Epithelial cell of proximal tubule (primary cell): ENCODE measurements around the gene ACLY. TPM values are rescaled to one million over a fixed set of nuclear protein-coding genes. Genes with fewer than 3 reads are reported as not detected.
"Not testable (repeated sequence)": the region's sequence is repeated elsewhere in the genome, so short reads cannot be mapped to it uniquely, and the experiment has no call there.

Experiments used
- DNase-seq: peaks from one replicate; pipeline ENCODE4 v3.0.0-alpha.2; 2011; ENCODE audit warnings: low read depth
- H3K4me3 ChIP-seq: 2 replicates; pipeline ENCODE4 v1.5.1; 2011; ENCODE audit warnings: low read depth, mild to moderate bottlenecking, low read length
- total RNA-seq: library from RNA; depleted of rRNA; stranded (reverse); fragments of >200 nt; gene quantifications from 2 replicates; pipeline ENCODE4 v1.2.3, GENCODE V29; 2015
- TF ChIP-seq, protein P1 (sequence below): conservative IDR thresholded peaks from 2 replicates; pipeline ENCODE4 v1.5.1; 2012; ENCODE audit warnings: low read depth, mild to moderate bottlenecking, low read length

ACLY gene
- total RNA-seq, 1 donor from 2014 or later = 193 TPM

GRCh38 chr17:41864498-41864835, 54.3 kb downstream of the ACLY start:
- no peak for DNase-seq
- TF ChIP-seq, protein P1, sequence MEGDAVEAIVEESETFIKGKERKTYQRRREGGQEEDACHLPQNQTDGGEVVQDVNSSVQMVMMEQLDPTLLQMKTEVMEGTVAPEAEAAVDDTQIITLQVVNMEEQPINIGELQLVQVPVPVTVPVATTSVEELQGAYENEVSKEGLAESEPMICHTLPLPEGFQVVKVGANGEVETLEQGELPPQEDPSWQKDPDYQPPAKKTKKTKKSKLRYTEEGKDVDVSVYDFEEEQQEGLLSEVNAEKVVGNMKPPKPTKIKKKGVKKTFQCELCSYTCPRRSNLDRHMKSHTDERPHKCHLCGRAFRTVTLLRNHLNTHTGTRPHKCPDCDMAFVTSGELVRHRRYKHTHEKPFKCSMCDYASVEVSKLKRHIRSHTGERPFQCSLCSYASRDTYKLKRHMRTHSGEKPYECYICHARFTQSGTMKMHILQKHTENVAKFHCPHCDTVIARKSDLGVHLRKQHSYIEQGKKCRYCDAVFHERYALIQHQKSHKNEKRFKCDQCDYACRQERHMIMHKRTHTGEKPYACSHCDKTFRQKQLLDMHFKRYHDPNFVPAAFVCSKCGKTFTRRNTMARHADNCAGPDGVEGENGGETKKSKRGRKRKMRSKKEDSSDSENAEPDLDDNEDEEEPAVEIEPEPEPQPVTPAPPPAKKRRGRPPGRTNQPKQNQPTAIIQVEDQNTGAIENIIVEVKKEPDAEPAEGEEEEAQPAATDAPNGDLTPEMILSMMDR = no peak
- H3K4me3 ChIP-seq = peak overlapping the region; percentile 93

- H3K4me3 ChIP-seq = peak overlapping the region; percentile 93
- TF ChIP-seq, protein P1 = no peak
- no peak for DNase-seq
Observed at GRCh38 chr17:41863074-41863848, 55.5 kb downstream of the ACLY start.

- TF ChIP-seq, protein P1 = no peak
- no peak overlapping the region for H3K4me3 ChIP-seq
- DNase-seq = no peak
Observed at GRCh38 chr17:41860254-41860931, 58.4 kb downstream of the ACLY start.

DNA sequence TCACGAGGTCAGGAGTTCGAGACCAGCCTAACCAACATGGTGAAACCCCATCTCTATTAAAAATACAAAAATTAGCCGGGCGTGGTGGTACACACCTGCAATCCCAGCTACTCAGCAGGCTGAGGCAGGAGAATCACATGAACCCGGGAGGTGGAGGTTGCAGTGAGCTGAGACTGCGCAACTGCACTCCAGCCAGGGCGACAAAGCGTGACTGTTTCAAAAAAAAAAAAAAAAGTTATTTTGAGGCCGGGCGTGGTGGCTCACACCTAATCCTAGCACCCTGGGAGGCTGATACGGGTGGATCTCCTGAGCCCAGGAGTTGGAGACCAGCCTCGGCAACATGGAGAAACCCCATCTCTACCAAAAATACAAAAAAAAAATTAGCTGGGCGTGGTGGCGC, 67.4 kb downstream of the ACLY start:
- H3K4me3 ChIP-seq, DNase-seq: not testable (repeated sequence)

DNA sequence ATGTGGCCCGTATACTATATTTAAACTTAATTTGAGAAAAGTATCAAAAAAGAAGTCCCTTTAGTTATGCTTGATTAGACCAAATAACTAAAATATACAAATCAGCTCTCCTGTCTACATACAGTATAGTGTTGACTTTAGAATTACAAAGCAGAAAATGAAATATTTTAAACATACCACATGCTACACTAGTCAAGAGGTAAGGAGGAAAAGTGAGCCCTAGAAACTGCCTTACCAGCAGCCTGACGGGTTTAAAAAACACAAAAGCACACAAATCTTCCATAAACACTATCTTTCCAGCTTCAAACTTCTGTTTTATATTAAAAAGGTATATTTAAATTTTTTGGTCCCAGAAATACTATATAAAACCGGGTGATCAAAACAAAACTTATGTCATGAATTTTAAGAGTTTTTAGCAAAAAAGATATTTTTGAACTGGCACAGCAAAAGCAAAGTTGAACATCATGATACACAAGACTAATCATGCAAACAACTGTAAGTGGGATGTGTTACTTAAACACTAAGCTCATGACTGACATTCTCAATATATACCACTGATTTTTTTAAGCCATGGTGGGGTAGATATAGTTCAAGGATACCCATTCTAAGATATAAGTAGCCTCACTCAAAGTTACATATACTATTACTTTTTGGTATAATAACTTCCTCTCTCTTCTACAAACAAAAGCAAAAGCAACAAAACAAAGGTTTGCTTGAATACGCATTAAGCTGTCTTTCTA, 69.3 kb downstream of the ACLY start:
- H3K4me3 ChIP-seq = no peak overlapping the region

DNA sequence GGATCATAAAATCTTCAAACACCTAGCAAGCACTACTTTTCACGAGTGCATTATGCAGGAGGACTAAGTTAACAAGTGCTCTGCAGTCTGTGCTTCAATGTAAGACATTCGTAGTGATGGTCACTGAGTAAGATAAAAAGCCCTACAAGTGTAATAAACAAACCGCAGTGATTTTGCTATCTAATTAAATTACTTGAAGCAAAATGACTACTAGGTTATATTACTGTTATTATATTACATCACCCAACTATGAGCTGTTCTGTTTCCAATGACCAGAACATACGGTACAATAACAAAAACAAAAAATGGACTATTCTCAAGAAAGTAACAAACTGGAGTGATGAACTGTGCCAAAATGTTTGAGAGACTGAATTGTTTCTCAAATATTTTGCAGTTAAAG, 70.0 kb downstream of the ACLY start:
- TF ChIP-seq, protein P1 = no peak
- DNase-seq = no peak

More for the DNA sequence above, 69.3 kb downstream of the ACLY start:
- DNase-seq = no peak
- TF ChIP-seq, protein P1 = no peak

GRCh38 chr17:41844971-41845370, 73.8 kb downstream of the ACLY start:
- H3K4me3 ChIP-seq = no peak overlapping the region
- TF ChIP-seq, protein P1 = no peak
- no peak for DNase-seq

More for the DNA sequence above, 70.0 kb downstream of the ACLY start:
- H3K4me3 ChIP-seq = no peak overlapping the region

- not testable (repeated sequence) for DNase-seq, H3K4me3 ChIP-seq
Observed at GRCh38 chr17:41840781-41841180, 78.0 kb downstream of the ACLY start.

DNA sequence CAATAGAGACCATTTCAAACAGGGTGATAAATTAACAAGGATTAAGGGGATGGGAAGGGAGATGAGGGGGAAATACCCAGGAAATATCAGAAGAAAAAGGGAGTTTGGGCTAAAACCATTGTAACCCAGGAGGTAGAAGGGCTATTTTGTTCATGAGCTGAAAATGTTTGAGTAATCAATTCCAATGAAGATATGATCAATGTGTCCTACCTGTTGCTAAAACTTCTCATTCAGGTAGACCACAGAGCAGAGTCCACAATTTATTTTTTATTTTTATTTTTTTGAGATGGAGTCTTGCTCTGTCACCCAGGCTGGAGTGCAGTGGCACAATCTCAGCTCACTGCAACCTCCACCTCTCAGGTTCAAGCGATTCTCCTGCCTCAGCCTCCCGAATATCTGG, 79.3 kb downstream of the ACLY start:
- H3K4me3 ChIP-seq, DNase-seq: not testable (repeated sequence)
